OCI-LY7 (cell line): ENCODE results near the gene LCE4A.

Experiments used
- EZH2phosphoT487 ChIP-seq: fragments of 200-600 bp; sonication (generic); IDR thresholded peaks from 2 replicates; pipeline ENCODE4 v1.6.1; 2018; ENCODE audit warnings: low read depth, borderline replicate concordance, mild to moderate bottlenecking, mixed run types, antibody characterized with exemption, low read length, moderate library complexity, mixed read lengths
- TF ChIP-seq, protein P1 (sequence below): fragments of 200-600 bp; sonication (generic); conservative IDR thresholded peaks from 2 replicates; pipeline ENCODE4 v1.5.1; 2014; ENCODE audit warnings: mild to moderate bottlenecking, antibody characterized with exemption, low read length, moderate library complexity, mixed read lengths

DNA sequence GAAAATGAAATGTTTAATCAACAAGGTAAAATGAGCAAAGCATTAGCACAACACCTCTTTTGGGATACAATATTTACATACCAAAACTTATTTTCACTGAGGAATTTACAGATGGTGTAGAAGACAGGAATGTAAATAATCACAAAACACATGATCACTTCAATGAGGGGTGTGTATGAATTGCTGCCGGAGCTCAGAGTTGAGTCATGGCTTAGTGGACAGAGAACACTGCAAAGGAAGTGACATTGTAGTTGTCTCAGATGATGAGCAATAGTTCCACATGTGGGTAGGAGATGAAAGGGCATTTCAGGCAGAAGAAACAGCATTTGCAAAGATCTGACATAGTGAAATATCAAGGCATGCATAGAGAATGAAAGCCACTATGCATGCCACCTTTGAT is 44.3 kb downstream of the LCE4A start:
- TF ChIP-seq, protein P1, sequence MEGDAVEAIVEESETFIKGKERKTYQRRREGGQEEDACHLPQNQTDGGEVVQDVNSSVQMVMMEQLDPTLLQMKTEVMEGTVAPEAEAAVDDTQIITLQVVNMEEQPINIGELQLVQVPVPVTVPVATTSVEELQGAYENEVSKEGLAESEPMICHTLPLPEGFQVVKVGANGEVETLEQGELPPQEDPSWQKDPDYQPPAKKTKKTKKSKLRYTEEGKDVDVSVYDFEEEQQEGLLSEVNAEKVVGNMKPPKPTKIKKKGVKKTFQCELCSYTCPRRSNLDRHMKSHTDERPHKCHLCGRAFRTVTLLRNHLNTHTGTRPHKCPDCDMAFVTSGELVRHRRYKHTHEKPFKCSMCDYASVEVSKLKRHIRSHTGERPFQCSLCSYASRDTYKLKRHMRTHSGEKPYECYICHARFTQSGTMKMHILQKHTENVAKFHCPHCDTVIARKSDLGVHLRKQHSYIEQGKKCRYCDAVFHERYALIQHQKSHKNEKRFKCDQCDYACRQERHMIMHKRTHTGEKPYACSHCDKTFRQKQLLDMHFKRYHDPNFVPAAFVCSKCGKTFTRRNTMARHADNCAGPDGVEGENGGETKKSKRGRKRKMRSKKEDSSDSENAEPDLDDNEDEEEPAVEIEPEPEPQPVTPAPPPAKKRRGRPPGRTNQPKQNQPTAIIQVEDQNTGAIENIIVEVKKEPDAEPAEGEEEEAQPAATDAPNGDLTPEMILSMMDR, result no peak
- TF ChIP-seq EZH2phosphoT487, result no peak
